Astrocyte of the cerebellum (primary cell): ENCODE measurements around the gene C17orf107.

Experiments
- DNase-seq: peaks from one replicate; pipeline ENCODE4 v3.0.0-alpha.2; 2011; ENCODE audit warnings: low read depth
- H3K4me3 ChIP-seq: 2 replicates; pipeline ENCODE4 v1.5.1; 2011; ENCODE audit warnings: mild to moderate bottlenecking, low read depth, low read length, moderate library complexity
- CTCF ChIP-seq: IDR thresholded peaks from 2 replicates; pipeline ENCODE4 v1.5.1; 2012; ENCODE audit warnings: low read length, low read depth, moderate library complexity, mild to moderate bottlenecking; ENCODE audit errors: missing control alignments
- in situ Hi-C: cut with HindIII; loops from 2 replicates; pipeline ENCODE4 v1.10.0; 2017; ENCODE audit warnings: low sequenced_read_pairs

The C17orf107 gene

GRCh38 chr17:4946312-4946976 lies 47.1 kb downstream of the C17orf107 start:
- TF ChIP-seq CTCF, result no peak
- in situ Hi-C loops, result no loop called here
- no peak for DNase-seq
- H3K4me3 ChIP-seq, result peak overlapping the region; percentile 97

GRCh38 chr17:4947010-4947410 lies 47.7 kb downstream of the C17orf107 start:
- in situ Hi-C loops, result no loop called here
- no peak for TF ChIP-seq CTCF
- no peak for DNase-seq
- H3K4me3 ChIP-seq, result peak overlapping the region; percentile 97

- TF ChIP-seq CTCF, result no peak
- in situ Hi-C loops, result no loop called here
- peak overlapping the region; percentile 97 for H3K4me3 ChIP-seq
- no peak for DNase-seq
Measured at GRCh38 chr17:4947411-4948165, 48.3 kb downstream of the C17orf107 start.

- in situ Hi-C loops, result no loop called here
- peak; percentile 78 for DNase-seq
- TF ChIP-seq CTCF, result no peak
- H3K4me3 ChIP-seq, result peak within 1 kb of the TSS; percentile 97
Measured at GRCh38 chr17:4948166-4948930, 49.0 kb downstream of the C17orf107 start, which contains the start of gene PFN1. TSS of gene PFN1 (minus strand) at chr17:4948530. CDS start at chr17:4948394, 136 bp downstream.

- TF ChIP-seq CTCF, result no peak
- H3K4me3 ChIP-seq, result peak overlapping the region; percentile 97
- peak; percentile 63 for DNase-seq
- in situ Hi-C loops, result no loop called here
Measured at GRCh38 chr17:4948931-4949320, 49.6 kb downstream of the C17orf107 start.

GRCh38 chr17:4949321-4950074 lies 50.2 kb downstream of the C17orf107 start:
- peak overlapping the region; percentile 97 for H3K4me3 ChIP-seq
- no peak for DNase-seq
- in situ Hi-C loops, result no loop called here
- no peak for TF ChIP-seq CTCF
